HG02642 (cell line): Measurements from ENCODE around the gene CASZ1.

Experiments
- ATAC-seq: cut with Tn5 transposase; IDR thresholded peaks from one replicate; pipeline ENCODE4 v1.9.1; 2021; ENCODE audit warnings: mild to moderate bottlenecking; ENCODE audit not compliant: unreplicated experiment, poor library complexity

CASZ1 gene

GRCh38 chr1:10759413-10760200 lies 36.8 kb downstream of the CASZ1 start:
- no peak for ATAC-seq

DNA sequence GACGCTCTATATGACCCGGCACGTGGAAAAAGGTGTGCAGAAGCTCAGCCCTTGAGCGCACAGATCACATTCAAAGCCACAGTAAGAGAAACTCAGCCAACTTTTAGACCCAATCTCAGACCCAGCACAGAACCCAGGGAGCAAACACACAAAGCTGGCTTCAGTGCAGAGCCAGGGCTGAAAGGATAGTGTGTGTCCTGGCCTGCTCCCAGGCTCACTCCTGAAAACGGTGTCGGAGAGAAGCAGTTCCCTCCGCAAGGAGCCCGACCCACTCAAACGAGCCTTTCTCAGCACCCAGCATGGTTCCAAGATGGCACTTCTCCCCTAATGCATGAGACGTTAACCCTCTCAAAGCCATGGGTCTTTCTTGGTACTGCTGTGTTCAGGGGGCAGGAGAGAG lies 39.6 kb downstream of the CASZ1 start:
- ATAC-seq: no peak

DNA sequence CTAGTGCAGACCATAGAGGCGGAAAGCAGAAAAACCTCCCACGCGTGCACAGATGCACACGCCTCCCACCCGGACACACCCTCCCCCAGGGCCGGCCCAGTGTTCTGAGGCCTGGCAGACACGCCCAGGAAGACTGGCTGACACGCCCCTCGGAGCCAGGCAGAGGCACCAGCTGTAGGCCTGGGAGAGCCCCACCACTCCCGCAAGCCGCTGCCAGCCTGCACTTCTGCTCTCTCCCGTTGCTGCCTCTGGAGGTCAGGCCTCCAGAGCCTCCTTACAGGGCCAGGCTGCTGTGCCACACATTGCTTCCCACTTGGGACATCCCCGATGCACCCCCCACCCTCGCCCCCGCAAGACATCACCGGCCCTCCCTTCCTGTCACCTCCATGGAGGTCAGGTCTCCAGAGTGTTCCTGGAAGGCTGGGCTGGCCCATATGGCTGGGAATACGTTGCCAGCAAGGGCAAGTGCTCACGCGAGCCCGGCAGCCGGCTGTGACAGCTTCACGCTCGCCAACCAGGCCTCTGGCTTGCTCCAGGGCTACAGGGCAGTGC lies 40.4 kb downstream of the CASZ1 start:
- ATAC-seq: no peak

DNA sequence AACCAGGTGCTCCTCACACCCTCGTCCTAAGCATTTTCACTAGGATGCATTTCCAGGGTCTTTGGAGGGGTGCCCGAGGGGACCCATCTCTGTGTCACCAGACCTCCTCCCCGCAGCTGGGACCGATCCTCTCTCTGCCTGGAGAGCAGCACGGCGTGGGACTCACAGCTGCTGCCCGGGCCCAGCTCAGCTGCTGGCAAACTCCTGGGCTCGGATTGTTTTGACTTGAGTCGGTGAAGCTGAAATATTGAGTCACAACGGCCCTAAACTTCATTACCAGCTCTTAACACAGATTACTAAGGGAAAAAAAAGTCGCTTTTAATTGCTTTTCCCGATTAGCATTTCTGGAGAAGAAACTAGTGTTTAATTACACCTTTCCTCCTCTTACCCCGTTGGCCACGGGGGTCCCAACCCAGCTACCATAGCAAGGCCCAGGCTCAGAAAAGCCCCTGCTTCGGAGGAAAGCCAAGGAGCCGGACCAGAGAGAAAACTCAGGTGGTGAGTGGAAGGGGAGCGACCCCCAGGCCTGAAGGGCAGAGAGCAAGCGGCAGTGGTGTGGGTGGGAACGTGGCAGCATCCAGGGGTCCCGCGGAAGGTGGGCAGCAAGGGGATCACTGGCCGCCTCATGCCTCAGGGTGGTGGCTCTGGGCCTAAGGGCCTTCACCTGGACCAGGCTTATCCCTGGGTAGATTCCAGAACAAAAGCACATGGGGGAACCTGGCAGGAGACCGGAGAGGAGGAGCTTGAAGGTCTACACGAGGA lies 41.7 kb downstream of the CASZ1 start:
- no peak for ATAC-seq

DNA sequence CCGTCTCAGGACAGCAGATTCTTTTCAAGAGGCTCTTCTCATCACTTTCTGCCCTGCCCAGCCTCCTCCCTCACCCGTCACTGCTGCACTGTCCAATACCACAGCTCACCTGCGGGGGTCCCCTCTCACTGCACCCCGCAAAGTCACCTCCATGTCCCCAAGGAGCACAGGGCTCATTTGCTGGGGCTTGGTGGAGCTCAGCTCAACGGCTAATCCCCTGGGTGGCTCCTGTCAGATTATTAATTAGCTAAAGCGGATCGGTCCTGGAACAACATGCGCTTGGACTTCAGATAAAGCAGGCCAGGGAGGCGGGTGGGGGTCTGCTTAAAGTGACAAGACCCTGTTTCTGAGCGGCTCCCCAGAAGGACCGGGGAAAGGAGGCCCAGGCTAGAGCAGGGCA lies 43.1 kb downstream of the CASZ1 start:
- ATAC-seq: no peak

- no peak for ATAC-seq
Measured at GRCh38 chr1:10751561-10752085, 44.8 kb downstream of the CASZ1 start.

DNA sequence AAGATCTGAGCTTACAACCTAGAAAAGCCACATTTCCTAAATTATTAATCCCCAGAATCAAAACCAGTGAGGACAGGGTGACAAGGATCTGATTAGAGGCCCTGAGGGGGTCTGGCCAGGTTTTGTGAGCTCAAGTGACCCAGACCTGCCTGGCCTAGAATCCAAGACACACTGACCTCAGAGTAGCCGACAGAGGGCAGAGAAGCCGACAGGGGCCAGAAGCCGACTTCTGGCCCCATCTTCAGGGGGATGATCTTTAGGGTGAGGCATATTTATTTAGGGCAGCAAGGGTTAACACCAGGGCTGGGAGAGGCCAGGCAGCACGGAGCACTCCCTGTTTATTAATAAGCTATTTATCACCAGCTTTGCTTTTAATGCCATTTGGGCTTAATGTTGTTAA lies 45.3 kb downstream of the CASZ1 start:
- no peak for ATAC-seq

- no peak for ATAC-seq
Measured at GRCh38 chr1:10745886-10746455, 50.5 kb downstream of the CASZ1 start.

DNA sequence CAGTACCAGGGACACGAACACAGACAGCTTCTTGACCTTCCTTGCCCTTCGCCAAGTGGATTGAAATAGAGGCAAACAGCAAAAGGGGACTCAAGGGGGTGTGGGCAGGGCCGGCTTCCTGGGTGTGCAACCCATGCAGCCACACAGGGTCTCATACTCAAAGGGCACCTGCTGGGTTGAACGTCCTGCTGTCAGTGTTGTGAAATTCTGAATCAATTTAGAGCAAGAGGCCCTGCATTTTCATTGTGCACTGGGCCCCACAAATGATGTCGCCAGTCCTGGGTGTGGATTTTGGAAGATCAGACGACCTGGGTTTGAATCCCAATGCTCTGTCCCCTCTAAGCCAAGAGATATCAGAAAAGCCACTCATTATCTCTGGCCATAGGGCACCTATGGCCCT lies 51.1 kb downstream of the CASZ1 start:
- no peak for ATAC-seq

DNA sequence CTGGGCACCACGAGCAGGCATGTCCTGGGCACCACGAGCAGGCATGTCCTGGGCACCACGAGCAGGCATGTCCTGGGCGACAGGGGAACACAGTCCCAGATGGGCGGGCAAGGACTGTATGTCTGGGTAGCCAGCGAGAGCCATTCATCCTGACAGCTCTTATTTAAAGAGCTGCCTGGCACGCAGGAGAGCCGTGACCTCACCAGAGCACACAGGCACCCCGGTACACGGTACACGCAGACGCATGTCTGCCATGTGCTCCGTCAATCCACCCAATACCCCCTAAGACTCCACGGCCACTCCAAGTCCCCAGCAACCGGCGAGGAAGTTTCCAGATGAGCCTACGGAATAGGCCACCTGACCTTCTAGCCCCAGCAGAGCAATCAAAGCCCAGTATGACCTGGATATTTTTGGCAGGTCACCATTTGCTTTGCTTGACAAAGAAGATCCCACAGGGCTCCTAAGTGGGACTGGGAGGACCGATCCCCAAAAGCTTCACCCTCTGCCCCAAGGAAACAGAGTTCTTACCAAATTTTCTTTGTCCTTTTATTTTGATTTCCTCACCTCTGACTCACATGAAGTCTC lies 51.7 kb downstream of the CASZ1 start:
- ATAC-seq: no peak

DNA sequence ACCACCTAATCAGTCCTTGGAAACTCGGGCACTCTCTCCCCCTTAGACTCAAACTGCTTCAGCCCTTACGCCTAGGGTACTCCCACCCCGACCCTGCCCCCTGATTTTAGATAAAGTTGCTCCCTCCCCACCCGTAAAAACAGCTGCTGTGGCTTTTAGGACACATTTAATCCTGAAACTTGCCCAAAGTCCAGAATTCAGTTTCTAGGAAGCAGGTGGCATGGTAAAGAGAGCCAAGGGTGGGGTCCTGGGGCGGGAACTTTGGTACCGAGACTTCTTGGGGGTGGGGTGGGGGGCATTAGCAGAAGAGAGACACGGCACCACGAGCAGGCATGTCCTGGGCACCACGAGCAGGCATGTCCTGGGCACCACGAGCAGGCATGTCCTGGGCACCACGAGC lies 52.4 kb downstream of the CASZ1 start:
- ATAC-seq: no peak

DNA sequence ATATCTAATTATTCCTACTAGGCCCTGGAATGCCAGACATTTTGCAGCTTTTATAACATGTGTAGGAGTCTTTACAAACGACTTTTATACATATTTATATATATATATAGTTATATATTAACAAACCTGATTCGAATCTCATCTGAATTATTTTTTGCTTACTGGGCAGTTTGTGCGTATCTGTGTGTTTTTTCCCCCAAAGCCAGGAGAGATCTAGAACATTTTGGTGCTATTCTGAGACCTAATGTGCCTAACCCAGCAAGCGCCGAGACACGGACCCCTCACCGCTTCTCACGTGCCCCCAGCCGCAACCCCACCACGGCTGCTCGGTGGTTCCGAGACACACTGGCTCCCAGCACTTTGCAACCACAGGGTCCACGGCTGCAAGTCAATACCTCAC lies 54.8 kb downstream of the CASZ1 start:
- no peak for ATAC-seq

- ATAC-seq: no peak
Measured at GRCh38 chr1:10740123-10740522, 56.3 kb downstream of the CASZ1 start.

DNA sequence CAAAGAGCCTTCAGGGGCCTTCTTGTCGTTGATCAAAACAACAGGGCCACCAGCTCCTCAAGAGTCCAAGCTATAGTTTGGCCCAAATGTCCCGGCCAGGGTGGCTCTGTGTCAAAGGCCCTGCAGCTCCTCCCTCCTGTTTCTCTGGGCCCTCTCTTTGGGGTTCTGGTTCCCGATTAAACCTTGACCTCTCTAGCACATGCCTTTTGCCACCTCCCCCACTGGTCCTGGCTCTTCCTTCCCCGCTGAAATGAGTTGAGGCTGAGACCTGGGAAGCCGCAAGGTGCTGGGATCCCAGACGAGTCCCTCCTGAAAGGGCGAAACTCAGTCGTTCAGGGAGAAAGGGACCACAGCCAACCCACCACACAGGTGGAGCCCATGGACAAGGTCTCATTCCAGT lies 56.9 kb downstream of the CASZ1 start:
- no peak for ATAC-seq

- no peak for ATAC-seq
Measured at GRCh38 chr1:10738061-10739058, 58.1 kb downstream of the CASZ1 start.

GRCh38 chr1:10737651-10738050 lies 58.8 kb downstream of the CASZ1 start:
- ATAC-seq: no peak

DNA sequence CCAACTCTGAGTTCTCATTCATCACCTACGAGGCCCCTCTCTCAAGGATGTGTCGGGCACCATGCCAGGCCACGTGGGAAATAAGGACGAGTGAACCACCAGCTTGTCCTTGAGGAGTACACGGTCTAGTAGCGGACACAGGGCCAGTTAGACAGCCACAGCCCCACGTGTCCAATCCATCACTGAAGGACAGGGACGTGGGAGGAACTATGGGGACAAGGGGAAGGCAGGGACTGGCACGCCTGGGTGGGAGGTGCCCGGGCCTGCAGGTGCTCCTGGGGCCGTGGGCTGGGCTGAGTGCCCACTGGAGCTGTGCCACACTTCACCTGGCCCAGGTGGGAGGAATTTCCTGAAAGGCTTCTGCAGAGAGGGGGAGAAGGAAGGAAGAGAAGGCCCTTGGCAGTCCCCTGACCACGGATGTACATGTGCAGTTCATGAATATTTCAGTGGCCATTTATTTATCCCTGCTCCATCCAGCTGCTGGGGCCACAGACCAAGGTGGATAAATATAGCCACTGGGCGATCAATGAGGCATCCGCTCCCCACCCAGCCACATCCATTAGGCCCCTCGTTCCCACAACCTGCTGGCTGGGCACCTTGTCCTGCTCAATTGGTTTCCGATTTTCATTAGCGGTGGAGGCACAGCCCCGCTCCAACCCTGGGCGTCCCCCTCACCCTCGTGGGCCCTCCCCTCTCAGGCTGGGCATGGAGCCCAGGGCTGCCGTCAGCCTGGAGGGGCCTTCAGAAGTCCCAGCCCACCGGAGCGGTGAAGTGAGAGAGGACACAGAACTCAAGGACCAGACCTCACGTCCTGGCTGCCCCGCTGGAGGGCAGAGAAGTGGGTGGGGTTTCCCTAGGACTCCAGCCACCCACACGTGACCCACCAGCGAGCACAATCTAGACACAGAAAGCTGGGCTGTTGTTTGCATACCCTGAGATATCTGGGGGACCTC lies 59.5 kb downstream of the CASZ1 start:
- no peak for ATAC-seq

GRCh38 chr1:10735563-10736305 lies 60.7 kb downstream of the CASZ1 start:
- ATAC-seq: no peak
